ENCODE data around the gene LIME1. TPM values are rescaled to one million over a fixed set of nuclear protein-coding genes. Genes with fewer than 3 reads are reported as not detected.

LIME1 gene
- total and polyA plus RNA-seq, 9 of the 15 experiments (the other 6 are each of a cell fraction or from before 2014, with no cell fraction given) = 0.11 to 17.1 (median 2.8) TPM; not detected in 2

GRCh38 chr20:63707558-63708300, 28.7 kb upstream of the LIME1 start, which contains the start of the genes ARFRP1 and ZGPAT (continued):
- peak; percentile 95; the same call in 1 of the 2 replicates for TF ChIP-seq PHF8 (IDR thresholded peaks at IDR 0.05; ENCODE audit: borderline replicate concordance, low read length)
- no peak for TF ChIP-seq ZBTB2 (IDR thresholded peaks at IDR 0.05)
- TF ChIP-seq ZNF121 (CRISPR knock-in tag; conservative IDR thresholded peaks at IDR 0.05) = no peak
- TF ChIP-seq NFIX (CRISPR knock-in tag; IDR thresholded peaks at IDR 0.05; ENCODE audit: low read depth) = no peak
- peak; percentile 75 to 92 for TF ChIP-seq E2F6 (IDR thresholded peaks at IDR 0.05; ENCODE audit: borderline replicate concordance in 1 of 2, extremely low read depth in 1 of 2, insufficient read depth in 1 of 2, insufficient read length in 1 of 2, low read depth in 1 of 2, low read length in 1 of 2, poor library complexity in 1 of 2, severe bottlenecking in 1 of 2)
- TF ChIP-seq FOSL1 (tag; conservative IDR thresholded peaks at IDR 0.05) = no peak; the same call in 1 of the 2 replicates
- TF ChIP-seq ZNF280B (CRISPR knock-in tag; IDR thresholded peaks at IDR 0.05) = no peak
- 0 out of 4 replicates have a peak, but pooled peaks of 1 of the 2 experiments have one; percentile 16 for TF ChIP-seq RAD21 (CRISPR knock-in tag; conservative IDR thresholded peaks at IDR 0.05 in 1 of 2, IDR thresholded peaks at IDR 0.05 in 1 of 2)
- no peak for TF ChIP-seq BMI1 (IDR thresholded peaks at IDR 0.05; ENCODE audit: low read length)
- TF ChIP-seq BCOR (IDR thresholded peaks at IDR 0.05) = no peak
- peak; percentile 76 for TF ChIP-seq MTA2 (IDR thresholded peaks at IDR 0.05; ENCODE audit: low read depth)
- TF ChIP-seq SMARCB1 (IDR thresholded peaks at IDR 0.05; ENCODE audit: insufficient read length, low read depth) = no peak
- TF ChIP-seq ZNF133 (CRISPR knock-in tag; IDR thresholded peaks at IDR 0.05) = no peak
- no peak for TF ChIP-seq NCOA4 (IDR thresholded peaks at IDR 0.05; ENCODE audit: partially characterized antibody)
- TF ChIP-seq NFRKB (IDR thresholded peaks at IDR 0.05; ENCODE audit: low read depth) = no peak
- 0 out of 2 replicates have a peak, but pooled peaks have one; percentile 45 for TF ChIP-seq ZNF197 (CRISPR knock-in tag; IDR thresholded peaks at IDR 0.05; ENCODE audit: low read depth)
- no peak for TF ChIP-seq GABPB2 (CRISPR knock-in tag; conservative IDR thresholded peaks at IDR 0.05)
- no peak for TF ChIP-seq SNIP1 (IDR thresholded peaks at IDR 0.05; ENCODE audit: low read depth)
- TF ChIP-seq ZNF324 (CRISPR knock-in tag; IDR thresholded peaks at IDR 0.05) = 0 out of 2 replicates have a peak, but pooled peaks have one; percentile 9
- TF ChIP-seq SIN3B (IDR thresholded peaks at IDR 0.05; ENCODE audit: low read depth) = peak; percentile 87
- no peak for TF ChIP-seq ZNF184 (CRISPR knock-in tag; IDR thresholded peaks at IDR 0.05)
- TF ChIP-seq THRA (IDR thresholded peaks at IDR 0.05) = no peak
